Left colon (tissue), 2 donors: Measurements from ENCODE around the gene FN1. TPM values are rescaled to one million over a fixed set of nuclear protein-coding genes. Genes with fewer than 3 reads are reported as not detected.

ENCODE experiments used
- ATAC-seq: fragments of 200-7000 bp; cut with Tn5 transposase; one replicate; pipeline ENCODE4 v1.9.1; 2020; ENCODE audit warnings: mild to moderate bottlenecking, moderate library complexity
- DNase-seq, 2 donors: peaks; one replicate each; pipeline ENCODE4 v3.0.0-alpha.2; 2020
- intact Hi-C, 2 donors: fragments of 100-400 bp; cut with DNase I in 1 of 2; cut with micrococcal nuclease in 1 of 2; formaldehyde crosslinking; loops; one replicate each; pipeline versions ENCODE4 v1.11.2 to v1.14.0; 2022; cut with DNase I, micrococcal nuclease
- total RNA-seq, 2 donors: library from RNA; stranded (reverse); fragmentation: NEBNext Ultra II Directional; extraction: Animal tissue kit (Norgen Biotek cat#: 25700); gene quantifications; one replicate each; pipeline ENCODE4 v1.2.1, GENCODE V29; 2021
- donor health status: DM: no; HTN: no; CAD: no.
- donor health status: DM: yes; HTN: yes; CAD: no.

Gene FN1
- total RNA-seq, 2 donors from 2014 or later = 43.4 to 216 TPM

DNA sequence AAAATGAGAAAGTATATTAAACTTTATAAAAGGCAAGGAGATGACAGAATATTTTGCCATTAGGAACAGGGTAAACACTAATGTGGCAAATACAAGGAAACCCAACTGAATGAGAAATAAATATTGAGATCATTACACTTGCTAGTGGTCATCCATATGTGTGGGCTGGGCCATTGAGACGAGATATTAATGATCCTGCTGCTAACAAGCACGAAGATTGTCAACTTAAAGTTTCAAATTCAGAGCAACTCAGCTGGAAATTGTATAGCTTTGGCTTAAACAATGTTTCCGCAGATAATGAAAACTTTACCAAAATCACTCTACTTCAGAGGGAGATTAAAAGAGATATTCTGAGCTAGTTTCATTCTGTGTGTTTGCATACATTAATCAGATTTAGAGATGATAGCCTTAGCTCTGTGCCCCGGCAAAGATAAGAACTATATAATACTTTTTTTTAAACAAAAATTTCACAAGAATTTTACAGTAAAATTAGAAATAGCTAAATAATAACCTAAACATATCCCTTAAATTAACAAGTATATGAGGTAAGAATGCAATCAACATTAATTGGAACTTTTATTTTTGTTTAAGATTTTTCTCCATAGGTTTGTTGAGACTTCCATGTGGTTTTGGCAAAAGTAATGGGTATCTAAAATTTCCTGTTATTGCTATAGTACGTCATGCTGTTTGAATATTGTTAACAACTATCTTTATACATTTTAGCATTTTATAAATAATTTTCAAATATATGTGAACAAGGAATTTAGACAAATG is 40.0 kb downstream of the FN1 start:
- ATAC-seq (no peak), DNase-seq (no peak)
- intact Hi-C loops = no loop called here

GRCh38 chr2:215394102-215394805 is 41.6 kb downstream of the FN1 start:
- DNase-seq = no peak
- ATAC-seq = no peak
- intact Hi-C loops = no loop called here

GRCh38 chr2:215392687-215393270 is 43.1 kb downstream of the FN1 start:
- intact Hi-C loops = no loop called here
- no peak for ATAC-seq
- no peak for DNase-seq

- intact Hi-C loops = no loop called here
- ATAC-seq = no peak
- DNase-seq = no peak
Observed at GRCh38 chr2:215392164-215392563, 43.7 kb downstream of the FN1 start.

- DNase-seq (no peak), ATAC-seq (no peak)
- intact Hi-C loops = no loop called here
Observed at GRCh38 chr2:215391531-215391930, 44.3 kb downstream of the FN1 start.

- no peak for ATAC-seq
- intact Hi-C loops = no loop called here
Observed at GRCh38 chr2:215390550-215390913, 45.3 kb downstream of the FN1 start.

DNA sequence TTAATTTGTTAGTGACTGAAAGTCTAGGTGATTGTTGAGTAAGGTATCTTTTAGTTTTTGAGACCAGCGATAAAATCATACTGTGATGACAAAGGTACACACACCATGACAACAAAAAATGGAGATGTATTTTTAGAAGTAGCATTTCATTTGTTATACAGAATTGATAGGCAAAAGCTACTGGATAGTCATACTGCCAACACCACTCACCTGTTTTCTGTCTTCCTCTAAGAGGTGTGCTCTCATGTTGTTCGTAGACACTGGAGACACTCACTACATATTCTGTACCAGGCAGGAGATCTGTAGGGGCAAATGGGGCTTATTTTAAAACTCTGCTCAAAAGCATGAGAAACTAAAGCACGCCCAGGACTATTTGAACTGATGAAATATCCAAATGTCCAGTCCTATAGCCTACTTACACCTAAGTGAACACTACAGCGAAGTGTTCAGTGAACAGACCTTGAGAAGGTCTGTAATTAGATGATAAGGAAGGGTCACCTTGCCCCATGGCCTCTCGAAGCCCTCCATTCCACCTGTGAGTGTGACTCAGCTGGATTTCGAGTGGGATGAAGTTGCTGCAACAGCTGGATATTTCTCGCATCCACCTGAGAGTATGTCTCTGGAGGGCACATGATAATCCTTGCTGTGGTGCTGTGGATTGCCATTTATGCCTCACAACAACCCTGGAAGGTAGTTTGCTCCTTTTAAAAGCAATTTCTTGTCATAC is 47.7 kb downstream of the FN1 start:
- DNase-seq (no peak), ATAC-seq (no peak)
- intact Hi-C loops = no loop called here

More at GRCh38 chr2:215390550-215390913, 45.3 kb downstream of the FN1 start:
- no peak for DNase-seq

GRCh38 chr2:215386566-215386965 is 49.3 kb downstream of the FN1 start:
- intact Hi-C loops = no loop called here
- ATAC-seq (no peak), DNase-seq (no peak)

DNA sequence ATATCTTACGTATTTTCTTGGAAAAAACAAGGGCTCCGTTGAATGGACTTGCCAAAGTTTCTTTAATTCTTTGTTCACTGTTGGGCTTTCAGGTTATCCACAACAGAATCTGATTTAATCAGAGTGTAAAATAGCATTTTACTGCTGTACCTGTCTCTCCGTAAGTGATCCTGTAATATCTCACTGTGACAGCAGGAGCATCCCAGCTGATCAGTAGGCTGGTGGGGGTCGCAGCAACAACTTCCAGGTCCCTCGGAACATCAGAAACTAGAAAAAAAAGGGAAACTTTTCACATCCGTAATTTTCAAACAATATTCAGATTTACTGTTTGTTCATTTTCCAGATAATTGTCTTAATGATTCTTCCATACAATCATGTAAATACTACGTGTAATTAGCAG is 51.2 kb downstream of the FN1 start:
- no peak for ATAC-seq
- no peak for DNase-seq
- intact Hi-C loops = no loop called here

GRCh38 chr2:215383652-215384279 is 52.1 kb downstream of the FN1 start:
- ATAC-seq = no peak
- DNase-seq = no peak
- intact Hi-C loops = no loop called here

DNA sequence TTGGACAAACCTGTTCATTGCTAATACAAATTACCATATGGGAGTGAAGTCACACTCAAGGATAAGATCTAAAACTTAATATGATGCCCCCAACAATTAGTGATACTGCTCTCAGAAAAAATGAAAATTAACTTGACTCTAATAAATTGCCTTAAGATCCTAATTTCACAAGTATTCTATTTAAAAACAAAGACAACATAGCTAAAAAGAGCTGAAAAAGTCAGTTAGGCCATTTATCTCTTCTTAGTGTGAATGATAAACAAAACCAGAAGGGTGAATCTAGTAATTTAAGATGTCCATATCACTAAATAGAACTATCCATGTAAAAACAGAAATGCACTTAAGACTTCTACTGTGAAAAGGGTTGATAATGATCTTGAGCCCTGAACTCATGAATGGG is 53.4 kb downstream of the FN1 start:
- ATAC-seq = no peak
- intact Hi-C loops = no loop called here
- no peak for DNase-seq

GRCh38 chr2:215382011-215382410 is 53.9 kb downstream of the FN1 start:
- intact Hi-C loops = no loop called here
- no peak for DNase-seq
- ATAC-seq = no peak

GRCh38 chr2:215380699-215381098 is 55.2 kb downstream of the FN1 start:
- ATAC-seq (no peak), DNase-seq (no peak)
- intact Hi-C loops = no loop called here

DNA sequence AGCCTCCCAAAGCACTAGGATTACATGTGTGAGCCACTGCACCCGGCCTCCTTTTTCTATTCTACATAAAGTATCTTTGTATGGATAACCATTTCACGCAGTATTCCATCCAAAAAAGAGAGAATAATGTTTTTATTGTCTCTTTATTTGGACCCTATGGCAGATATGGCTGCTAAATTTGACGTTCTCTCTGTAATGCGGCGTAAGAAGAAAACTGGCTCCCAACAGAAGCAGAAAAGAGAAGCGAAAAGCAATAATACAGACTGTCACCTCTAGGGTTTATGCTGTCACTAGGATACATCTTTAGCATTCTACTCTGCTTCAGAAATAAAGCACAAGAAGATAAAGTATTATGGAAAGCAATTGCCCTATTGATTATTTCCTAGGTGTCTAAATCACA is 55.9 kb downstream of the FN1 start:
- no peak for ATAC-seq
- no peak for DNase-seq
- intact Hi-C loops = no loop called here

- intact Hi-C loops = no loop called here
- ATAC-seq = no peak
- DNase-seq = no peak
Observed at GRCh38 chr2:215379039-215379438, 56.8 kb downstream of the FN1 start.

DNA sequence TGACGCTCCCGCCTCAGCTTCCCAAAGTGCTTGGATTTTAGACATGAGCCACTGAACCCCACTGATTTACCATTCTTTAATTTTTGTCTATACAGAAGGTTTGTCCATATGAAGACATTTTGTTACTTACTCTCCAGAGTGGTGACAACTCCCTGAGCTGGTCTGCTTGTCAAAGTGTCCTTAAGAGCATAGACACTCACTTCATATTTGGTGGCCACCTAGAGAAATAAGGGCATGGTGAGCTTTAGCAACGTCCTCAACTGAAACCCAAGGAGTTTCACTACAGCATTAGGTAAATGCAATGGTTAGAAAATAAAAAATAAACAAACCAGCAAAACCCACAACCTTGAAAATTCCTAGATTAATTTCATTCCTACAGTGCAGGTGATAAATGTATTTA is 57.8 kb downstream of the FN1 start:
- intact Hi-C loops = no loop called here
- ATAC-seq = no peak
- no peak for DNase-seq

DNA sequence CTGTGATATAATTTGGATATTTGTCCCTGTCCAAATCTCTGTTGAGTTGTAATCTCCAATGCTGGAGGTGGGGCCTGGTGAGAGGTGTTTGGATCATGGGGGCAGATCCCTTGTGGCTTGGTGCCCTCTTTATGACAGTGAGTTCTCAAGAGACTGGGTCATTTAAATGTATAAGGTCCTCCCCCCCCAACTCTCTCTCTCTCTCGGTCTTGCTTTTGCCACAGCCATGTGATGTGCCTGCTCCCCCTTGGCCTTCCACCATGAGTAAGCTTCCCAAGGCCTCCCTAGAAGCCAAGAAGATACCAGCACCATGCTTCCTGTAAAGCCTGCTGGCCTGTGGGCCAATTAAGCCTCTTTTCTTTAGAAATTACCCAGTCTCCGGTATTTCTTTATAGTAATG is 58.6 kb downstream of the FN1 start:
- intact Hi-C loops = no loop called here
- DNase-seq (no peak), ATAC-seq (no peak)

DNA sequence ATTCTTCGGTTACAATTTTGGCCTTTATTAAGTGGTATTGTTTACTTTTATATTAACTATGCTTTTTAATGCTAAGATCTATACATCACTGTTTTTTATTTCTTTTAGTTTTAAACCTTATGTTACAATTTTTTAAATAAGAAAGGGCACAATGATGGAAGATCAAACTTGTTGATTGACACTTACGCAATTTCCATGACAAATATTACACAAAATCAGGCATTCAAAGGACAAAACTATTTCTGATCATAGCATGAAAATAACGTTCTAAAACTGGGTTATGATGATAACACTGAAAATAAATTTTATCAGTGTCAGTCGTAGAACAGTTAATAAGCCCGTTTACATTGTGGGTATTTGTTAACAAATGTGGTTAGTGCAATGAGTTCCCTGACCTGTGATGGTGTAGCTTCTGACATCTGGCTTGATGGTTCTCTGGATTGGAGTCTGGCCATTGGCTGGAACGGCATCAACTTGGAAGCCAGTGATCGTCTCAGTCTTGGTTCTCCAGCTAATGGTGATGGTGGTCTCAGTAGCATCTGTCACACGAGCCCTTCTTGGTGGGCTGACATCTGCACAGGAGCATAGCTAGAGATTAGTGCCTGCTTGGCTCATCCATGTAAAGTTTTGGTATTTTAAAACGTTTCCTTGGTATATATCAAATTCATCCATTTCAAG is 59.6 kb downstream of the FN1 start:
- intact Hi-C loops = no loop called here
- DNase-seq (no peak), ATAC-seq (no peak)

- intact Hi-C loops = no loop called here
- ATAC-seq = no peak
Observed at GRCh38 chr2:215375467-215375830, 60.4 kb downstream of the FN1 start.

More at GRCh38 chr2:215375467-215375830, 60.4 kb downstream of the FN1 start:
- DNase-seq = no peak
